HCT116 (cell line): Measurements from ENCODE around the gene THAP5. TPM values are rescaled to one million over a fixed set of nuclear protein-coding genes. Genes with fewer than 3 reads are reported as not detected.

Experiments
- ATAC-seq: fragments of 200-7000 bp; cut with Tn5 transposase; 2 replicates; pipeline ENCODE4 v1.9.1; 2020; ENCODE audit warnings: mild to moderate bottlenecking, moderate library complexity
- BruUV-seq: library from RNA; stranded (reverse); fragments of 400-500 nt; replicated peaks from 2 replicates; lab custom pipeline; 2021; lab: Mats Ljungman, UMichigan
- CTCF ChIA-PET: fragments of 300-600 bp; sonication (Branson Sonifier 250); formaldehyde crosslinking; loops from one replicate; lab custom pipeline; 2021; ENCODE audit warnings: antibody characterized with exemption; lab: Charles Lee
- POLR2A ChIA-PET: fragments of 300-600, 350-600 bp; sonication (Branson Sonifier 250); formaldehyde crosslinking; loops from one replicate; lab custom pipeline; 2021; ENCODE audit warnings: antibody characterized with exemption; lab: Charles Lee
- RAD21 ChIA-PET, 2 experiments: fragments of 300-600 bp; sonication (Branson Sonifier 250); formaldehyde crosslinking; loops; one replicate each; lab custom pipeline; 2023; ENCODE audit warnings: low total read pairs in 2 of 2; ENCODE audit not compliant: uncharacterized antibody in 2 of 2, unreplicated experiment in 2 of 2, low non-redundant PET in 1 of 2; lab: Charles Lee
- DNase-seq: peaks from one replicate; pipeline ENCODE4 v3.0.0-alpha.2; 2010; ENCODE audit warnings: low read depth, low spot score
- H2AFZ ChIP-seq: fragments of 200-600 bp; shearing (Covaris generic), sonication (generic); 2 replicates; pipeline ENCODE4 v1.6.1; 2017; ENCODE audit warnings: low read depth, mixed run types, mixed read lengths, antibody characterized with exemption, low read length; ENCODE audit not compliant: poor library complexity, severe bottlenecking
- H3K27ac ChIP-seq: 2 replicates; pipeline ENCODE4 v1.5.1; 2012; ENCODE audit warnings: low read depth, low read length
- H3K27me3 ChIP-seq: fragments of 200-600 bp; sonication (generic); 2 replicates; pipeline ENCODE4 v1.6.1; 2016; ENCODE audit warnings: mixed run types, low read length, mixed read lengths; ENCODE audit not compliant: insufficient read depth
- H3K36me3 ChIP-seq, 2 experiments: fragments of 200-500 bp in 1 of 2; fragments of 200-600 bp in 1 of 2; sonication (Bioruptor generic) in 1 of 2; sonication (generic) in 1 of 2; 2 replicates each; pipeline versions ENCODE4 v1.5.1 to v1.6.1; 2014 to 2016; ENCODE audit warnings: low read length in 2 of 2, inconsistent platforms in 1 of 2, mixed read lengths in 1 of 2, mixed run types in 1 of 2; ENCODE audit not compliant: insufficient read depth in 2 of 2, control insufficient read depth in 1 of 2
- H3K4me1 ChIP-seq, 2 experiments: fragments of 200-600 bp in 1 of 2; sonication (generic) in 1 of 2; 2 replicates each; pipeline versions ENCODE4 v1.5.1 to v1.6.1; 2012 to 2017; ENCODE audit warnings: low read length in 2 of 2, inconsistent platforms in 1 of 2, mild to moderate bottlenecking in 1 of 2, mixed read lengths in 1 of 2, mixed run types in 1 of 2, moderate library complexity in 1 of 2; ENCODE audit not compliant: insufficient read depth in 2 of 2, control insufficient read depth in 1 of 2
- H3K4me2 ChIP-seq: fragments of 200-600 bp; sonication (generic); 2 replicates; pipeline ENCODE4 v1.6.1; 2017; ENCODE audit warnings: mixed run types, low read length, mixed read lengths
- H3K4me3 ChIP-seq, 2 experiments: fragments of 200-600 bp in 1 of 2; sonication (generic) in 1 of 2; replicated peaks in 1 of 2; 2 replicates each; pipeline ENCODE4 v1.5.1; 2011 to 2016; ENCODE audit warnings: low read length in 2 of 2, control low read depth in 1 of 2, low read depth in 1 of 2, mild to moderate bottlenecking in 1 of 2, mixed read lengths in 1 of 2, mixed run types in 1 of 2
- H3K79me2 ChIP-seq: fragments of 200-600 bp; sonication (generic); 2 replicates; pipeline ENCODE4 v1.6.1; 2017; ENCODE audit warnings: mild to moderate bottlenecking, mixed run types, low read length, moderate library complexity, mixed read lengths; ENCODE audit not compliant: insufficient read depth
- H3K9ac ChIP-seq: fragments of 200-600 bp; sonication (generic); 2 replicates; pipeline ENCODE4 v1.6.1; 2016; ENCODE audit warnings: low read length, mixed read lengths
- H3K9me2 ChIP-seq: fragments of 200-600 bp; sonication (generic), shearing (Covaris generic); 2 replicates; pipeline ENCODE4 v1.6.1; 2017; ENCODE audit warnings: mixed run types, mild to moderate bottlenecking, moderate library complexity; ENCODE audit not compliant: insufficient read depth
- H3K9me3 ChIP-seq, 2 experiments: fragments of 200-500 bp in 1 of 2; fragments of 200-600 bp in 1 of 2; sonication (Bioruptor generic) in 1 of 2; sonication (generic) in 1 of 2; 2 replicates each; pipeline ENCODE4 v1.6.1; 2014 to 2017; ENCODE audit warnings: low read length in 2 of 2, mixed read lengths in 2 of 2, inconsistent platforms in 1 of 2, low read depth in 1 of 2, mild to moderate bottlenecking in 1 of 2, mixed run types in 1 of 2, moderate library complexity in 1 of 2; ENCODE audit not compliant: control insufficient read depth in 1 of 2, insufficient read depth in 1 of 2
- H4K20me1 ChIP-seq: fragments of 200-600 bp; sonication (generic), shearing (Covaris generic); 2 replicates; pipeline ENCODE4 v1.6.1; 2017; ENCODE audit warnings: mixed run types, mild to moderate bottlenecking, moderate library complexity; ENCODE audit not compliant: insufficient read depth
- CEBPB ChIP-seq: IDR thresholded peaks from 2 replicates; pipeline ENCODE4 v1.6.1; 2012; ENCODE audit warnings: low read depth
- EZH2phosphoT487 ChIP-seq: fragments of 200-600 bp; IDR thresholded peaks from 2 replicates; pipeline ENCODE4 v1.6.1; 2018; ENCODE audit warnings: antibody characterized with exemption, borderline replicate concordance
- POLR2AphosphoS5 ChIP-seq: IDR thresholded peaks from 2 replicates; pipeline ENCODE4 v1.6.1; 2011; ENCODE audit warnings: mild to moderate bottlenecking, low read depth, low read length, moderate library complexity
- SIN3A ChIP-seq: IDR thresholded peaks from 2 replicates; pipeline ENCODE4 v1.6.1; 2012; ENCODE audit warnings: low read depth
- ZNF274 ChIP-seq: fragments of 200-500 bp; sonication (Bioruptor generic); IDR thresholded peaks from 2 replicates; pipeline ENCODE4 v1.6.1; 2014; ENCODE audit warnings: mild to moderate bottlenecking, low read depth, low read length, inconsistent platforms
- intact Hi-C: fragments of 100-400 bp; cut with micrococcal nuclease; formaldehyde crosslinking; loops from 2 replicates; pipeline ENCODE4 v1.10.0; 2022
- total RNA-seq: library from RNA; stranded (reverse); gene quantifications from one replicate; pipeline ENCODE4 v1.2.1, GENCODE V29; 2021; ENCODE audit not compliant: unreplicated experiment

THAP5 gene
- total RNA-seq, 1 experiment from 2014 or later: 29.3 TPM

DNA sequence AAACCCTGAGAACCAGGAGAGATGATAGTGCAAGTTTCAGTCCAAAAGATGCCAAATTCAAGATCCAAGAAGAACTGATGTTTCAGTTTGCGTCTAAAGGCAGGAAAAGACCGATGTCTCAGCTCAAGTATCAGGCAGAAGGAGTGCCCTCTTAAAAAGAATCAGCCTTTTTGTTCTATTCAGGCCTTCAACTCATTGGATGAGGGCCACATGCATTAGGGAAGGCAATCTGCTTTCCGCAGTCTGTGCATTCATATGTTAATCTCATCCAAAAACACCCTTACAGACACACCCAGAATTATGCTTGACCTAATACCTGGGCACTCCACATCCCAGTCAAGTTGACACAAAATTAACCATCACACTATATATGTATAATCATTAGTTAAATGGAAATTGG lies 45.4 kb upstream of the THAP5 start:
- no peak for TF ChIP-seq SIN3A
- H3K4me3 ChIP-seq: no peak overlapping the region
- POLR2A ChIA-PET: no interaction called here
- RAD21 ChIA-PET: no interaction called here
- no peaks in the 10 kb centered on the region for H3K27me3 ChIP-seq
- H3K9me3 ChIP-seq: no peaks in the 10 kb centered on the region
- no peaks in the 10 kb centered on the region for H3K4me1 ChIP-seq
- ATAC-seq (no peak), DNase-seq (no peak)
- H3K9me2 ChIP-seq: no peaks in the 10 kb centered on the region
- H3K36me3 ChIP-seq: no peaks in the 10 kb centered on the region
- intact Hi-C loops: loop anchor here (5.0 to 10.0 kb wide), 3 partner anchors 477 to 1830 kb away; no protein-coding TSS in a partner anchor
- CTCF ChIA-PET: no interaction called here
- BruUV-seq: no TSS peak
- H3K79me2 ChIP-seq: no peaks in the 10 kb centered on the region
- no peak overlapping the region for H3K9ac ChIP-seq
- no peak overlapping the region for H3K4me2 ChIP-seq
- H4K20me1 ChIP-seq: no peaks in the 10 kb centered on the region
- H2AFZ ChIP-seq: no peak overlapping the region
- no peak overlapping the region for H3K27ac ChIP-seq

DNA sequence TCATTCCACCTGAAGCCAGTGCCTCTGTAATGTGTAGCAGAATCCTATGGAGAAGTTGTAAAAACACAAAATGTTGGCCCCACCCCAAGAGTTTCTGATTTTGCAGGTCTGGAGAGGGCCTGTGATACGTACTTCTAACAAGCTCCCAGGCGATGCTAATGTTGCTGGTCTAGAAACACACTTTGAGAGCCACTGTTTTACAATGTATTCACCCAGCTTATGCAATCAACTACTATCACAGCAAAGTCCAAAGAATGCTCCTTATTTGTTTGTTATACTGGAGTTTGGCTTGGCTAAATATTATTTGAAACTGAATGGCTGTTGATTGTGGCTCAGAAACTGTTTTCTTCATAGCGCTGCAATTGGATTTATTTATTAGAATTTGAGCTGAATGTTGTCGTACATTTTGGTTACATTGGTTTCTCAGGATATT lies 44.5 kb upstream of the THAP5 start:
- no peaks in the 10 kb centered on the region for H3K27me3 ChIP-seq
- no TSS peak for BruUV-seq
- POLR2A ChIA-PET: no interaction called here
- no peak overlapping the region for H3K4me2 ChIP-seq
- intact Hi-C loops: loop anchor here (5.0 to 10.0 kb wide), 3 partner anchors 478 to 1831 kb away; no protein-coding TSS in a partner anchor
- no peak overlapping the region for H3K9ac ChIP-seq
- H3K4me3 ChIP-seq: no peak overlapping the region
- H2AFZ ChIP-seq: peak overlapping the region; percentile 56
- no peak for DNase-seq
- no peaks in the 10 kb centered on the region for H4K20me1 ChIP-seq
- no peaks in the 10 kb centered on the region for H3K9me3 ChIP-seq
- no peaks in the 10 kb centered on the region for H3K9me2 ChIP-seq
- H3K36me3 ChIP-seq: no peaks in the 10 kb centered on the region
- CTCF ChIA-PET: interaction anchor here (1.0 kb wide), 1 partner anchor 46 kb away, joined by 3 read pairs; no protein-coding TSS in a partner anchor
- ATAC-seq: no peak
- no peak overlapping the region for H3K27ac ChIP-seq
- H3K79me2 ChIP-seq: no peaks in the 10 kb centered on the region
- RAD21 ChIA-PET: no interaction called here
- TF ChIP-seq ZNF274 (no peak), EZH2phosphoT487 (no peak), CEBPB (no peak), POLR2AphosphoS5 (no peak)
- H3K4me1 ChIP-seq: no peaks in the 10 kb centered on the region
